Ascending aorta (tissue), 2 donors: ENCODE results near the gene CFAP161. TPM values are rescaled to one million over a fixed set of nuclear protein-coding genes. Genes with fewer than 3 reads are reported as not detected.
A peak's percentile ranks its signal among the peaks of the same experiment; 100 is the strongest.

Experiments
- DNase-seq, 2 donors: peaks; one replicate each; pipeline ENCODE4 v3.0.0-alpha.2; 2019; ENCODE audit warnings: low spot score in 2 of 2
- H3K27ac ChIP-seq, 2 donors: fragments of 200-600 bp; sonication (generic); one replicate each; pipeline ENCODE4 v1.5.1; 2016 to 2017; ENCODE audit warnings: mild to moderate bottlenecking in 1 of 2
- H3K27me3 ChIP-seq: fragments of 200-600 bp; sonication (generic); one replicate; pipeline ENCODE4 v1.5.1; 2017
- H3K36me3 ChIP-seq, 2 donors: fragments of 200-600 bp; sonication (generic); one replicate each; pipeline ENCODE4 v1.5.1; 2016
- H3K4me1 ChIP-seq, 2 donors: fragments of 200-600 bp; sonication (generic); one replicate each; pipeline ENCODE4 v1.5.1; 2016 to 2017; ENCODE audit warnings: mild to moderate bottlenecking in 1 of 2
- H3K4me3 ChIP-seq, 2 donors: fragments of 200-600 bp; sonication (generic); one replicate each; pipeline ENCODE4 v1.5.1; 2016 to 2017; ENCODE audit warnings: mild to moderate bottlenecking in 1 of 2
- H3K9me3 ChIP-seq, 2 donors: fragments of 200-600 bp; sonication (generic); one replicate each; pipeline ENCODE4 v1.5.1; 2016
- intact Hi-C: fragments of 100-400 bp; cut with DNase I; formaldehyde crosslinking; loops from one replicate; pipeline ENCODE4 v1.15.1; 2023
- total RNA-seq: library from RNA; depleted of rRNA; stranded (reverse); fragments of >200 nt; gene quantifications from one replicate; pipeline ENCODE4 v1.1.0, GENCODE V29; 2016
- TF ChIP-seq, protein P1 (sequence below), 3 experiments: fragments of 200-600 bp in 2 of 3; fragments of 450-650 bp in 1 of 3; sonication (generic) in 2 of 3; IDR thresholded peaks; one replicate each; pipeline ENCODE4 v1.5.1; 2016 to 2019; ENCODE audit warnings: antibody characterized with exemption in 3 of 3, mild to moderate bottlenecking in 1 of 3, moderate library complexity in 1 of 3

CFAP161 gene
- total RNA-seq, 1 donor from 2014 or later = not detected

DNA sequence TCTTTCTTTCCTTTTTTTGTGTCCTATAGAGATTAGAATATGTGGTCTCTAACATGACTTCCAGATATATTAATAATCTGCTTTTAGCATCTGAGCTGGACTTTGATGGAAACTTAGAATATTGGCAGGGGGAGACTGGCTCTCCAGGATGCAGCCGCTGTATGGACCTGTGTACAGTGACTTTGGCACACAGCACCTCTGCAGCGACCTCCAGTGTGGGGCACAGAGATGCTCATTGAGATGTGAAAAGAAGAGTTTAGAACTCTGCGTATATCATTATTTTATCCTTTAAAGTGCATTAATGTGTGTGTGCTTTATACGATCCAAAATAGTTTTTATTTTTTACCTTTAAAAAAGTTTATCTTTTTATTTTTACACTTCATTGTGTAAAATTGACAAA is 18.3 kb downstream of the CFAP161 start:
- intact Hi-C loops = no loop called here
- Histone ChIP-seq H3K4me1 (no peaks in the 10 kb centered on the region), H3K36me3 (no peaks in the 10 kb centered on the region), H3K27ac (no peak overlapping the region), H3K9me3 (no peaks in the 10 kb centered on the region), H3K27me3 (no peaks in the 10 kb centered on the region), H3K4me3 (no peak overlapping the region)
- TF ChIP-seq, protein P1, sequence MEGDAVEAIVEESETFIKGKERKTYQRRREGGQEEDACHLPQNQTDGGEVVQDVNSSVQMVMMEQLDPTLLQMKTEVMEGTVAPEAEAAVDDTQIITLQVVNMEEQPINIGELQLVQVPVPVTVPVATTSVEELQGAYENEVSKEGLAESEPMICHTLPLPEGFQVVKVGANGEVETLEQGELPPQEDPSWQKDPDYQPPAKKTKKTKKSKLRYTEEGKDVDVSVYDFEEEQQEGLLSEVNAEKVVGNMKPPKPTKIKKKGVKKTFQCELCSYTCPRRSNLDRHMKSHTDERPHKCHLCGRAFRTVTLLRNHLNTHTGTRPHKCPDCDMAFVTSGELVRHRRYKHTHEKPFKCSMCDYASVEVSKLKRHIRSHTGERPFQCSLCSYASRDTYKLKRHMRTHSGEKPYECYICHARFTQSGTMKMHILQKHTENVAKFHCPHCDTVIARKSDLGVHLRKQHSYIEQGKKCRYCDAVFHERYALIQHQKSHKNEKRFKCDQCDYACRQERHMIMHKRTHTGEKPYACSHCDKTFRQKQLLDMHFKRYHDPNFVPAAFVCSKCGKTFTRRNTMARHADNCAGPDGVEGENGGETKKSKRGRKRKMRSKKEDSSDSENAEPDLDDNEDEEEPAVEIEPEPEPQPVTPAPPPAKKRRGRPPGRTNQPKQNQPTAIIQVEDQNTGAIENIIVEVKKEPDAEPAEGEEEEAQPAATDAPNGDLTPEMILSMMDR (IDR thresholded peaks at IDR 0.05) = no peak
- no peak for DNase-seq

DNA sequence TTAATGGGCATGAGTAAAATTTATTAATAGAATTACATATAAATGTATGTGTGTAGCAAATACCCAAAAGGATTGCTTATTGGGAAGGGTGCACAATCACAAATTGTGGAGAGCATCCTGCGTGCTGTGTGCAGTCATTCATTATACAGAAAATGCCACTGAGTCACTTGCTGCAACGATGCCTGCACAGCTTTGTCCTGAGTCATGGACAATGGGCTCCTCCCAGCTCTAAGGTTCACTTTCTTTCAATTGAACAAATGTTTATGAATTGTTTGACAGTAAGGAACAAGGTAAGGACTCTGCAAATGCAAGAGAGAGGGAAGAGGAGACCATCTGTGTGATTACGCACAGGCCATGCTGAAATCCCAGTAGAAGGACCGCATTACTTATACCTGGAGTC is 18.7 kb downstream of the CFAP161 start:
- TF ChIP-seq, protein P1 (IDR thresholded peaks at IDR 0.05) = no peak
- no peaks in the 10 kb centered on the region for H3K4me1 ChIP-seq
- no peak overlapping the region for H3K27ac ChIP-seq
- no peaks in the 10 kb centered on the region for H3K36me3 ChIP-seq
- no peaks in the 10 kb centered on the region for H3K27me3 ChIP-seq
- H3K9me3 ChIP-seq = no peaks in the 10 kb centered on the region
- intact Hi-C loops = no loop called here
- DNase-seq = no peak
- no peak overlapping the region for H3K4me3 ChIP-seq

DNA sequence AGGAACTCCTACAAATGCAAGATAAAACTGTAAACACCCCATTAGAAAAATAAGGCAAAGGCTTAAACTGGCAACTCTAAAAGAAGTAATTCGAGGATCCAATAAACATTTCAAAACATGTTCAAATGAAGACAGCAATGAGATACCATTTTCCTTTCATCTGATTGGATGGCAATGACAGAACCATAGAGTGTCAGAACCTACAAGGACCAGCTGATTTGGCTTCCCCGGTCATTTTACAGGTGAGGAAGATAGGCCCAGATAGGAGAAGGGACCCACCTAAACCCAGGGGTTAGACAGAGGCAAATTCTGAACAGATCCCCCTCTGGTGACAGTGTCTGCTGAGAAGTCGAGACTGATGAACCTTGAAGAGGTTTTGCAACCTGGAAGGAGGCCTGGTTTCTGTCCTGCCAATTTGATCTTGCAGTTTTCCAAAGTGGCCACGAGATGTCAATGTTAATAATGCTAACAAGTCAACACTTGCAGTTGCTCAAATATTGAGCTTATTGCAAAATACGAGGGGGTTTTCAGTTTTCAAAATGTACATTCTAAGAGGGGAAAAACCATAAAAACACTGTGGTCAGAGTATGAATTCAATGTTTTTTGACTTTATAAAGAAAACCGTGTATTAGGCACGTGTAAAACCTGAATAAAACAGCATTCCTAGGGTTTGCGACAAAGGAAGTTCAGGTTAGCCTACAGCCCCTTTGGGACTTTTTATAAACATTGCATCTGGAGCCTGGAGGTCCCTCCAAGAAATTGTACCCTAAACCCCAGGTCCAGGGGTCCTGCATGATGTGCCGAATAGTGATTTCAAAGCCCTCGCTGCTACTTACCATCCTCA is 21.5 kb downstream of the CFAP161 start:
- H3K27ac ChIP-seq = no peak overlapping the region
- H3K36me3 ChIP-seq = no peaks in the 10 kb centered on the region
- no peaks in the 10 kb centered on the region for H3K9me3 ChIP-seq
- intact Hi-C loops = loop anchor here (2.0 kb wide), 1 partner anchor 111 kb away; no protein-coding TSS in a partner anchor
- DNase-seq = peak in 1 of 2 donors; percentile 70
- no peaks in the 10 kb centered on the region for H3K27me3 ChIP-seq
- H3K4me1 ChIP-seq = peaks cover 0 to under 1% of the 10 kb centered on the region in 2 donors
- TF ChIP-seq, protein P1 (IDR thresholded peaks at IDR 0.05) = peak; percentile 15 to 51 (median 35)
- no peak overlapping the region for H3K4me3 ChIP-seq

DNA sequence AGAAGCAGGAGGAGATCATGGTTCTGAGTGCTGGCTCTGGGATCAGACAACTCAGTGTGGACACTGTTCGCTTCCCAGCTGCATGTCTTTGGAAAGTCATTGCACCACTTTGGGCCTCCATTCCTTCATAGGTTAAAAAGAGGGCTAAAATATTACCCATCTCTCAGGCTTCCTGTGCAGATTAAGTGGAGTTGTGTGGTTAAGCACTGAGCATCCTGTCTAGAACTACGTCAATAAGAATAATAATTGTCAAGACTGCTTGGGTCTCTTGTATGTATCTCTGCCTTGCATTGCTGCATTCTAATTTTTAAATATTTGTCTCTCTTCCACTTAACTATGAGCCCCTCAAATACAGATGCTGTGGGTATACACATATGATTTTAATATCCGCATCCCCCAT is 22.3 kb downstream of the CFAP161 start:
- no peak for DNase-seq
- intact Hi-C loops = no loop called here
- no peaks in the 10 kb centered on the region for H3K9me3 ChIP-seq
- H3K4me1 ChIP-seq = peaks cover 0 to 7% of the 10 kb centered on the region in 2 donors
- no peak overlapping the region for H3K27ac ChIP-seq
- no peaks in the 10 kb centered on the region for H3K36me3 ChIP-seq
- no peak overlapping the region for H3K4me3 ChIP-seq
- TF ChIP-seq, protein P1 (IDR thresholded peaks at IDR 0.05) = no peak
- no peaks in the 10 kb centered on the region for H3K27me3 ChIP-seq

DNA sequence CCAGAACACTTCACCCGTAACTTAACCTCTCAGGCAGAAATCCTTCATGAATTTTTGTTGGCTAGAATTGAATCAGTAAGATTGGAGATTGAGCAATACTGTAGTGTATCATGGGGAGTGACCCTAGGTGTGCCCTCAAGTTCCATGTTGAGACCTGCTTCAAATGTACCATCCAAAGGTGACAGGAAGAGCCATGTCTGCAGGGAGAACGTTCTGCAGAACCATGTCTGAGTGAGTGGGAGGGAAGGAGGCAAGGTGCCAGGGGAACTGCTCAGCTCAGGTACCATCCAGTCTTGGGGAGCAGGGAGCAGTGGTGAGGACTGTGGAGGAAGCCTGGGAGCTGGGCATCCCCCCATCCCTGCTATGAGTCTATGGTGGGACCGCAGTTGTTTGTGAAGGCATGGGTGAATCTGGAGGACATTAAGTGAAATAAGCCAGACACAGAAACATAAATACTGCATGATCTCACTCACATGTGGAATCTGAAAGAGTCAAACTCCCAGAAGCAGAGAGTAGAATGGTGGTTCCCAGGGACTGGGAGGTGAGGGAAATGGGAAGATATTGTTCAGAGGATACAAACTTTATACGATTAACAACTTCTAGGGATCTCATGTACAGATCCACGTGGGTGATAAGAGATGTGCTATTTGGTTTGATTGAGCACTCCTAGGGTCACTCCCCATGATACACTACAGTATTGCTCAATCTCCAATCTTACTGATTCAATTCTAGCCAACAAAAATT is 23.3 kb downstream of the CFAP161 start:
- Histone ChIP-seq H3K4me3 (no peak overlapping the region), H3K4me1 (peaks cover 0 to 7% of the 10 kb centered on the region in 2 donors), H3K9me3 (no peaks in the 10 kb centered on the region), H3K27ac (no peak overlapping the region), H3K27me3 (no peaks in the 10 kb centered on the region), H3K36me3 (no peaks in the 10 kb centered on the region)
- no peak for DNase-seq
- intact Hi-C loops = no loop called here
- TF ChIP-seq, protein P1 (IDR thresholded peaks at IDR 0.05) = no peak
